ENCODE data around the gene MPEG1.

DNA sequence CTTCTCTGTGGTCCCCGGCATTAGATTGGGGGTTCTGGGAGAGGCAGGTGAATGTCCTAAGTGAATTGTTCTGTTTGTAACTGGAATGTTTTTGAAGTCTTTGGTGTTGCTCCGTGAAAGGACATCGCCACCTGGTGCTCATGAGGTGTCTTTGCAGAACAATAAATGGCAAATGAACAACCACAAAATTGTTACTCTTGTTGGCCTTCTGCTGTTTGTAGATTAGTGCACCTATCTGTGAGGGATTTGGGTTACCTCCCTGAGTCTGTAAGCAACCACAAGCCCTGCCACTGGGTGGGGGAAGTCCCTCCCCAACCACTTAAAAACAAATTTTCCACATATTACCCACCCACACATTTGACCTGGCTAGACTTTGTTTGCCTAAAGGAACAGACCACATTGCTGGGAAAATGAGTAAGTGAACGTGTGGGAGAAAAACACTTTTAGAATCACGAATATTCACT, 4.7 kb downstream of the MPEG1 start:
- TF ChIP-seq, protein P1, sequence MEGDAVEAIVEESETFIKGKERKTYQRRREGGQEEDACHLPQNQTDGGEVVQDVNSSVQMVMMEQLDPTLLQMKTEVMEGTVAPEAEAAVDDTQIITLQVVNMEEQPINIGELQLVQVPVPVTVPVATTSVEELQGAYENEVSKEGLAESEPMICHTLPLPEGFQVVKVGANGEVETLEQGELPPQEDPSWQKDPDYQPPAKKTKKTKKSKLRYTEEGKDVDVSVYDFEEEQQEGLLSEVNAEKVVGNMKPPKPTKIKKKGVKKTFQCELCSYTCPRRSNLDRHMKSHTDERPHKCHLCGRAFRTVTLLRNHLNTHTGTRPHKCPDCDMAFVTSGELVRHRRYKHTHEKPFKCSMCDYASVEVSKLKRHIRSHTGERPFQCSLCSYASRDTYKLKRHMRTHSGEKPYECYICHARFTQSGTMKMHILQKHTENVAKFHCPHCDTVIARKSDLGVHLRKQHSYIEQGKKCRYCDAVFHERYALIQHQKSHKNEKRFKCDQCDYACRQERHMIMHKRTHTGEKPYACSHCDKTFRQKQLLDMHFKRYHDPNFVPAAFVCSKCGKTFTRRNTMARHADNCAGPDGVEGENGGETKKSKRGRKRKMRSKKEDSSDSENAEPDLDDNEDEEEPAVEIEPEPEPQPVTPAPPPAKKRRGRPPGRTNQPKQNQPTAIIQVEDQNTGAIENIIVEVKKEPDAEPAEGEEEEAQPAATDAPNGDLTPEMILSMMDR (IDR thresholded peaks at IDR 0.05), result peak; percentile 62 to 83 (median 73)
- no peak for TF ChIP-seq POLR2A (IDR thresholded peaks at IDR 0.05)
